ENCODE results near the gene MTMR2. TPM values are rescaled to one million over a fixed set of nuclear protein-coding genes. Genes with fewer than 3 reads are reported as not detected.

The MTMR2 gene
- total and polyA plus RNA-seq, 9 of the 15 experiments (the other 6 are each of a cell fraction or from before 2014, with no cell fraction given) = 12.6 to 35.8 (median 25.2) TPM

GRCh38 chr11:95923728-95924413, at the start of gene MTMR2 (continued):
- TF ChIP-seq GTF2B (IDR thresholded peaks at IDR 0.05; ENCODE audit: extremely low read depth, insufficient read length) (no peak), TAF9B (IDR thresholded peaks at IDR 0.05; ENCODE audit: partially characterized antibody) (peak; percentile 85), E2F6 (IDR thresholded peaks at IDR 0.05; ENCODE audit: borderline replicate concordance in 1 of 2, extremely low read depth in 1 of 2, insufficient read depth in 1 of 2, insufficient read length in 1 of 2, low read depth in 1 of 2, low read length in 1 of 2, poor library complexity in 1 of 2, severe bottlenecking in 1 of 2) (peak; percentile 79 to 94), ZZZ3 (IDR thresholded peaks at IDR 0.05) (no peak), POLR2B (IDR thresholded peaks at IDR 0.05; ENCODE audit: low read depth, partially characterized antibody) (peak; percentile 97), KDM4B (IDR thresholded peaks at IDR 0.05; ENCODE audit: borderline replicate concordance in 2 of 2, low read depth in 1 of 2) (peak in 1 of 2 experiments; percentile 76; a peak in 1 of 4 replicates), BMI1 (IDR thresholded peaks at IDR 0.05; ENCODE audit: low read length) (no peak), ZBTB43 (CRISPR knock-in tag; IDR thresholded peaks at IDR 0.05) (no peak), MTA3 (IDR thresholded peaks at IDR 0.05; ENCODE audit: borderline replicate concordance) (peak; percentile 78), SAFB2 (IDR thresholded peaks at IDR 0.05; ENCODE audit: borderline replicate concordance, low read depth, low read length, severe bottlenecking) (no peak), BRD4 (IDR thresholded peaks at IDR 0.05) (no peak), RB1 (IDR thresholded peaks at IDR 0.05; ENCODE audit: low read depth) (peak; percentile 72; the same call in 1 of the 2 replicates), ZNF584 (CRISPR knock-in tag; IDR thresholded peaks at IDR 0.05; ENCODE audit: low read depth) (0 out of 2 replicates have a peak, but pooled peaks have one; percentile 57), ETV1 (tag; conservative IDR thresholded peaks at IDR 0.05; ENCODE audit: low read depth) (peak; percentile 95), ZNF561 (CRISPR knock-in tag; conservative IDR thresholded peaks at IDR 0.05) (no peak), ELF2 (CRISPR knock-in tag; IDR thresholded peaks at IDR 0.05) (peak; percentile 84), SMARCA5 (IDR thresholded peaks at IDR 0.05) (peak; percentile 35; the same call in 1 of the 2 replicates), NR4A1 (CRISPR knock-in tag; IDR thresholded peaks at IDR 0.05) (no peak), NR4A1 (tag; IDR thresholded peaks at IDR 0.05) (no peak), ZNF79 (CRISPR knock-in tag; IDR thresholded peaks at IDR 0.05; ENCODE audit: low read depth) (no peak)
- TF ChIP-seq, protein P1, sequence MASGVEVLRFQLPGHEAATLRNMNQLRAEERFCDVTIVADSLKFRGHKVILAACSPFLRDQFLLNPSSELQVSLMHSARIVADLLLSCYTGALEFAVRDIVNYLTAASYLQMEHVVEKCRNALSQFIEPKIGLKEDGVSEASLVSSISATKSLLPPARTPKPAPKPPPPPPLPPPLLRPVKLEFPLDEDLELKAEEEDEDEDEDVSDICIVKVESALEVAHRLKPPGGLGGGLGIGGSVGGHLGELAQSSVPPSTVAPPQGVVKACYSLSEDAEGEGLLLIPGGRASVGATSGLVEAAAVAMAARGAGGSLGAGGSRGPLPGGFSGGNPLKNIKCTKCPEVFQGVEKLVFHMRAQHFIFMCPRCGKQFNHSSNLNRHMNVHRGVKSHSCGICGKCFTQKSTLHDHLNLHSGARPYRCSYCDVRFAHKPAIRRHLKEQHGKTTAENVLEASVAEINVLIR (CRISPR knock-in tag; IDR thresholded peaks at IDR 0.05) = no peak
- TF ChIP-seq, protein P2, sequence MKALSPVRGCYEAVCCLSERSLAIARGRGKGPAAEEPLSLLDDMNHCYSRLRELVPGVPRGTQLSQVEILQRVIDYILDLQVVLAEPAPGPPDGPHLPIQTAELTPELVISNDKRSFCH (CRISPR knock-in tag; IDR thresholded peaks at IDR 0.05) = no peak
- TF ChIP-seq, protein P2 (tag; IDR thresholded peaks at IDR 0.05) = peak; percentile 71; the same call in 1 of the 2 replicates
